ENCODE results near the gene GON4L. TPM values are rescaled to one million over a fixed set of nuclear protein-coding genes. Genes with fewer than 3 reads are reported as not detected.
A peak's percentile ranks its signal among the peaks of the same experiment; 100 is the strongest.

The GON4L gene
- total RNA-seq, 1 experiment from 2014 or later, result 31.2 TPM

DNA sequence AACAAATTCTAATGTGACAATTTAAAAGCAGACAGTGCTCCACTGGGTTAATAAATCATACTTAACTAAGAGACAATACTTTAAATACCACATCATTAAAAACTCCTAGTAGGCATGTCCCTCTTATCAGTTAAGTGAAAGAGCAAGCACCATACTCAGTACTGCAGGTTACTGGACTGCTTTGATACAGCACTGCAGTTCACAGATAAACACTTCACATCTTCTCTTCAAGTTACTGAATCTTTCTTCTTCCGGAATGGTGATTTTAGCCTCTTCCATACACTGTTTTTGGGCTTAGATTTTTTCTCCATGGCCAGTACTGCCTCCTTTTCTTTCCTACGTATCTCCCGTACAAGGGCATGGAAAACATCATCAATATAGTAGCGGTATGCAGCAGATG lies 43.1 kb upstream of the GON4L start:
- no peak overlapping the region for H3K27ac ChIP-seq (ENCODE audit: low read length)
- no peak overlapping the region for H3K4me2 ChIP-seq (ENCODE audit: low read length)
- CTCF ChIA-PET, result no interaction called here
- TF ChIP-seq, protein P1, sequence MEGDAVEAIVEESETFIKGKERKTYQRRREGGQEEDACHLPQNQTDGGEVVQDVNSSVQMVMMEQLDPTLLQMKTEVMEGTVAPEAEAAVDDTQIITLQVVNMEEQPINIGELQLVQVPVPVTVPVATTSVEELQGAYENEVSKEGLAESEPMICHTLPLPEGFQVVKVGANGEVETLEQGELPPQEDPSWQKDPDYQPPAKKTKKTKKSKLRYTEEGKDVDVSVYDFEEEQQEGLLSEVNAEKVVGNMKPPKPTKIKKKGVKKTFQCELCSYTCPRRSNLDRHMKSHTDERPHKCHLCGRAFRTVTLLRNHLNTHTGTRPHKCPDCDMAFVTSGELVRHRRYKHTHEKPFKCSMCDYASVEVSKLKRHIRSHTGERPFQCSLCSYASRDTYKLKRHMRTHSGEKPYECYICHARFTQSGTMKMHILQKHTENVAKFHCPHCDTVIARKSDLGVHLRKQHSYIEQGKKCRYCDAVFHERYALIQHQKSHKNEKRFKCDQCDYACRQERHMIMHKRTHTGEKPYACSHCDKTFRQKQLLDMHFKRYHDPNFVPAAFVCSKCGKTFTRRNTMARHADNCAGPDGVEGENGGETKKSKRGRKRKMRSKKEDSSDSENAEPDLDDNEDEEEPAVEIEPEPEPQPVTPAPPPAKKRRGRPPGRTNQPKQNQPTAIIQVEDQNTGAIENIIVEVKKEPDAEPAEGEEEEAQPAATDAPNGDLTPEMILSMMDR (conservative IDR thresholded peaks at IDR 0.05; ENCODE audit: low read depth, low read length), result no peak
- ATAC-seq, result no peak
- no peaks in the 10 kb centered on the region for H3K27me3 ChIP-seq (ENCODE audit: low read length)
- no peaks in the 10 kb centered on the region for H3K4me1 ChIP-seq (ENCODE audit: insufficient read depth, low read length)
- H3K9ac ChIP-seq (ENCODE audit: low read length), result no peak overlapping the region
- H2AFZ ChIP-seq (ENCODE audit: low read length), result no peak overlapping the region
- H4K20me1 ChIP-seq (ENCODE audit: low read length), result no peaks in the 10 kb centered on the region
- H3F3A ChIP-seq (ENCODE audit: low read length, unreplicated experiment), result no peaks in the 10 kb centered on the region
- no peak for DNase-seq
- intact Hi-C loops (cut with micrococcal nuclease), result no loop called here
- POLR2A ChIA-PET (ENCODE audit: unreplicated experiment), result no interaction called here
- H3K4me3 ChIP-seq (ENCODE audit: low read length), result no peak overlapping the region
- H3K9me3 ChIP-seq (ENCODE audit: low read length), result no peaks in the 10 kb centered on the region
- H3K9me2 ChIP-seq (replicated peaks; ENCODE audit: low read length), result no peaks in the 10 kb centered on the region
- no TSS peak for BruUV-seq (replicated peaks)
- no peaks in the 10 kb centered on the region for H3K79me2 ChIP-seq (ENCODE audit: low read length)
- peaks cover 53% of the 10 kb centered on the region for H3K36me3 ChIP-seq (ENCODE audit: low read depth, low read length)

DNA sequence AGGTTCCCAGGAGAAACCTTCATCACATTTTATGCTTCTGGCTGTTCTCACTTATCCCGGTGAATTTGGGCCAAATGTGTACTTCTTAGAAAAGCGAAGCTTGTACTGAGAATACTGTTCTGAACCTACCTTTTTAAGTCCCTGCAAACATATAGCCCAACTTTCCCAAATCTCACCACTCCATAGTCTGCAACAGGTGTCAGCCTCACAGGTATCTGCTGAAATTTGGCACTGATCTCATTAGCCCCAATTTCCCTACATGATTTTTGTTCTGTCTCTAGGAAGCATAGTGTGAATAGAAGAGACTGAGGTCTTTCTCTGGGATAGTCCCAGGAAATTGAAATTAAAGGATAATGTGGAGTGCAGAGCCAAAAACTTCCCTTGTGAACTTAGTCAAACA lies 42.7 kb upstream of the GON4L start:
- Histone ChIP-seq H3K4me3 (ENCODE audit: low read length) (no peak overlapping the region), H3F3A (ENCODE audit: low read length, unreplicated experiment) (no peaks in the 10 kb centered on the region), H3K9me2 (replicated peaks; ENCODE audit: low read length) (no peaks in the 10 kb centered on the region), H3K4me2 (ENCODE audit: low read length) (no peak overlapping the region), H4K20me1 (ENCODE audit: low read length) (no peaks in the 10 kb centered on the region), H3K9ac (ENCODE audit: low read length) (no peak overlapping the region), H3K27ac (ENCODE audit: low read length) (no peak overlapping the region), H3K36me3 (ENCODE audit: low read depth, low read length) (peaks cover 50% of the 10 kb centered on the region), H3K9me3 (ENCODE audit: low read length) (no peaks in the 10 kb centered on the region), H3K79me2 (ENCODE audit: low read length) (no peaks in the 10 kb centered on the region), H3K4me1 (ENCODE audit: insufficient read depth, low read length) (no peaks in the 10 kb centered on the region), H2AFZ (ENCODE audit: low read length) (no peak overlapping the region), H3K27me3 (ENCODE audit: low read length) (no peaks in the 10 kb centered on the region)
- TF ChIP-seq EZH2phosphoT487 (IDR thresholded peaks at IDR 0.05; ENCODE audit: borderline replicate concordance, low read length) (no peak), EZH2 (IDR thresholded peaks at IDR 0.05; ENCODE audit: low read length, unreplicated experiment) (no peak)
- TF ChIP-seq, protein P1 (conservative IDR thresholded peaks at IDR 0.05; ENCODE audit: low read depth, low read length), result no peak
- TSS peak; percentile 14 for BruUV-seq (replicated peaks)
- ChIA-PET POLR2A (ENCODE audit: unreplicated experiment) (no interaction called here), CTCF (no interaction called here)
- DNase-seq (no peak), ATAC-seq (no peak)
- intact Hi-C loops (cut with micrococcal nuclease), result no loop called here

GRCh38 chr1:155898888-155899287 lies 41.9 kb upstream of the GON4L start:
- intact Hi-C loops (cut with micrococcal nuclease), result no loop called here

More at GRCh38 chr1:155898888-155899287, 41.9 kb upstream of the GON4L start:
- Histone ChIP-seq H3K4me3 (ENCODE audit: low read length) (no peak overlapping the region), H3K4me1 (ENCODE audit: insufficient read depth, low read length) (peaks cover 5% of the 10 kb centered on the region), H3K4me2 (ENCODE audit: low read length) (no peak overlapping the region), H3F3A (ENCODE audit: low read length, unreplicated experiment) (peaks cover 4% of the 10 kb centered on the region), H3K36me3 (ENCODE audit: low read depth, low read length) (peaks cover 42% of the 10 kb centered on the region), H4K20me1 (ENCODE audit: low read length) (no peaks in the 10 kb centered on the region), H3K27me3 (ENCODE audit: low read length) (no peaks in the 10 kb centered on the region), H3K79me2 (ENCODE audit: low read length) (no peaks in the 10 kb centered on the region), H3K9me3 (ENCODE audit: low read length) (no peaks in the 10 kb centered on the region), H3K9ac (ENCODE audit: low read length) (no peak overlapping the region), H3K9me2 (replicated peaks; ENCODE audit: low read length) (no peaks in the 10 kb centered on the region), H3K27ac (ENCODE audit: low read length) (no peak overlapping the region), H2AFZ (ENCODE audit: low read length) (no peak overlapping the region)
- POLR2A ChIA-PET (ENCODE audit: unreplicated experiment), result interaction anchor here (0.6 kb wide), 1 partner anchor 32 kb away, joined by 4 read pairs; no protein-coding TSS in a partner anchor
- TF ChIP-seq EZH2phosphoT487 (IDR thresholded peaks at IDR 0.05; ENCODE audit: borderline replicate concordance, low read length) (no peak), EZH2 (IDR thresholded peaks at IDR 0.05; ENCODE audit: low read length, unreplicated experiment) (no peak)
- TF ChIP-seq, protein P1 (conservative IDR thresholded peaks at IDR 0.05; ENCODE audit: low read depth, low read length), result no peak
- ATAC-seq (no peak), DNase-seq (no peak)
- CTCF ChIA-PET, result interaction anchor here (0.6 kb wide), 2 partner anchors 29 to 85 kb away, joined by 3 read pairs; no protein-coding TSS in a partner anchor
- no TSS peak for BruUV-seq (replicated peaks)

Measured in PC-3 (cell line).